LNCaP clone FGC (cell line): ENCODE results near the gene UGT2A1.
"Not testable (repeated sequence)": the region's sequence is repeated elsewhere in the genome, so short reads cannot be mapped to it uniquely, and the experiment has no call there.

Source experiments
- DNase-seq: peaks from one replicate; pipeline ENCODE4 v3.0.0-alpha.2; 2011; ENCODE audit warnings: low read depth
- H3K4me3 ChIP-seq: 2 replicates; pipeline ENCODE4 v1.5.1; 2011; ENCODE audit warnings: mild to moderate bottlenecking, low read depth, low read length, control low read depth
- TF ChIP-seq, protein P1 (sequence below): IDR thresholded peaks from 2 replicates; pipeline ENCODE4 v1.5.1; 2012; ENCODE audit warnings: mild to moderate bottlenecking; ENCODE audit not compliant: control insufficient read depth, insufficient read depth; ENCODE audit errors: extremely low read depth

Gene UGT2A1

DNA sequence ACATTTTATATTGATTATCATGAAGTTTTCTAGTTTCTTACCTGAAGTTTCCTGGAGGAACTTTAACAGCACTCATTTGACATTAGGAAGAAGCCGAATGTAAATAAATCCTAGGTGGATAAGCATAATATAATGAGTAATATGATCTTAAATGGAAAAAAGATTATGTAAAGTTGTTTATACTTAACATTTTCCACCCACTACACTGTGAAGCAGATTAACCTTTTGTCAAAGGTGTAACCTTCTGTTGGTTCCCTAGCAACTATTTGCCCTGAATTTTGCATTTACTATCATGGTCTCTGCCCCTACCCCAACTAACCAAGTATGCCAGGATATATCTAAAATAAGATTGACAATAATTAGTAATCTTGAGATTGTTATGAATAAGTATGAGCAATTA is at the start of gene UGT2A1:
UGT2A1 (minus strand) TSS at position 101 of the 400 bp plus-strand sequence. CDS start 5,603 bp downstream, outside the sequence.
- no peak for DNase-seq
- no peak within 1 kb of the TSS for H3K4me3 ChIP-seq
- TF ChIP-seq, protein P1, sequence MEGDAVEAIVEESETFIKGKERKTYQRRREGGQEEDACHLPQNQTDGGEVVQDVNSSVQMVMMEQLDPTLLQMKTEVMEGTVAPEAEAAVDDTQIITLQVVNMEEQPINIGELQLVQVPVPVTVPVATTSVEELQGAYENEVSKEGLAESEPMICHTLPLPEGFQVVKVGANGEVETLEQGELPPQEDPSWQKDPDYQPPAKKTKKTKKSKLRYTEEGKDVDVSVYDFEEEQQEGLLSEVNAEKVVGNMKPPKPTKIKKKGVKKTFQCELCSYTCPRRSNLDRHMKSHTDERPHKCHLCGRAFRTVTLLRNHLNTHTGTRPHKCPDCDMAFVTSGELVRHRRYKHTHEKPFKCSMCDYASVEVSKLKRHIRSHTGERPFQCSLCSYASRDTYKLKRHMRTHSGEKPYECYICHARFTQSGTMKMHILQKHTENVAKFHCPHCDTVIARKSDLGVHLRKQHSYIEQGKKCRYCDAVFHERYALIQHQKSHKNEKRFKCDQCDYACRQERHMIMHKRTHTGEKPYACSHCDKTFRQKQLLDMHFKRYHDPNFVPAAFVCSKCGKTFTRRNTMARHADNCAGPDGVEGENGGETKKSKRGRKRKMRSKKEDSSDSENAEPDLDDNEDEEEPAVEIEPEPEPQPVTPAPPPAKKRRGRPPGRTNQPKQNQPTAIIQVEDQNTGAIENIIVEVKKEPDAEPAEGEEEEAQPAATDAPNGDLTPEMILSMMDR, result no peak

DNA sequence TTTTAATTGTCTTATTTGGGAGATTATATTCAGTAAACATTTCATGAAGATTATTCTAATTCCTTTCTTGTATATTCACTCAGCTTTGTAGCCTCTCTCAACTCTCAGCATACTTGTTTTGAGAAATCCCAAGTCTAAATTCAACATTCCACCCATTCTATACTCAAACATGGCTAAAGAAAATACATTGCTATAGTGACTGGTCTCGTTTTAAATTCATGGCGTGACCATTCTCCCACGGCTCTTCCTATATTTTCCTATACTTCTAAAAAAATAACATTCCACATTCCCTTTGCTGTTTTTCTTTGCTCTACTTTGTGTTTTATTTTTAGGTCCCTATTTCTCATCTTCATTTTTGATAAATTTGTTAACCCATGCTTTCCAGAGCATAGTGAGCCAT is 49.2 kb upstream of the UGT2A1 start:
- H3K4me3 ChIP-seq, result no peak overlapping the region
- TF ChIP-seq, protein P1, result no peak
- no peak for DNase-seq

DNA sequence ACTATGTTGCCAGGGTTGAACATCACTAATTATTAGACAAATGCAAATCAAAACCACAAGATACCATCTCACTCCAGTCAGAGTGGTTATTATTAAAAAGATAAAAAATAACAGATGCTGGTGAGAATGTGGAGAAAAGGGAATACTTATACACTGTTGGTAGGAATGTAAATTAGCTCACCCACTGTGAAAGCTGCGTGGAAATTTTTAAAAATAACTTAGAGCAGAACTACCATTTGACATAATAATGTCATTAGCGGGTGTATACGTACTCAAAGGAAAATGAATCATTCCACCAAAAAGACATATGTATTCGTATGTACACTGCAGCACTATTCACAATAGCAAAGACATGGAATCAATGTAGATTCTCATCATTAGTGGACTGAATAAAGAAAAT is 48.6 kb upstream of the UGT2A1 start:
- TF ChIP-seq, protein P1, result no peak
- H3K4me3 ChIP-seq, result no peak overlapping the region
- DNase-seq, result no peak

DNA sequence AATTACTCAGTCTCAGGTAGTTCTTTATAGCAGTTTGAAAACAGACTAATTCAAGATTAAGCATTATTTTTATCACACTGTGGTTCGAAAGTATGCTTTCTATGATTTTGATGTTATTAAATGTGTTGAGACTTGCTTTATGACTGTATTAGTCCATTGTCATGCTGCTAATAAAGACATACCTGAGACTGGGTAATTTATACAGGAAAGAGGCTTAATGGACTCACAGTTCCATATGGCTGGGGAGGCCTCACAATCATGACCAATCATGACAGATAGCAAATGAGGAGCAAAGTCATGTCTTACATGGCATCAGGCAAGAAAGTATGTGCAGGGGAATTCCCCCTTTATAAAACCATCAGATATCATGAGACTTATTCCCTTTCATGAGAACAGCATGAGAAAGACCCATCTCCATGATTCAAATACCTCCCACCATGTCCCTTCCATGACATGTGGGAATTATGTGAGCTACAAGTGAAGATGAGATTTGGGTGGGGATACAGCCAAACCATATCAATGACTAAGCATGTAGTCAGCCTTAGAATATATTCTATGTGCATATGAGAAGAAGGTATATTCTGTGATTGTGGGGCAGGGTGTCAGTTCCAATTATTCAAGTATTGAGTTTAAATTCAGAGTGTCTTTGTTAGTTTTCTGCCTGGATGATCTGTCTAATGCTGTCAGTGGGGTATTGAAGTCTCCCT is 44.6 kb upstream of the UGT2A1 start:
- DNase-seq, result no peak
- no peak overlapping the region for H3K4me3 ChIP-seq
- TF ChIP-seq, protein P1, result no peak

GRCh38 chr4:69689599-69689998 is 36.6 kb upstream of the UGT2A1 start:
- TF ChIP-seq, protein P1, result peak; percentile 61
- H3K4me3 ChIP-seq, result no peak overlapping the region
- DNase-seq, result peak; percentile 25

GRCh38 chr4:69684804-69685203 is 31.8 kb upstream of the UGT2A1 start:
- TF ChIP-seq, protein P1, result no peak
- no peak overlapping the region for H3K4me3 ChIP-seq
- DNase-seq, result no peak

GRCh38 chr4:69668680-69669079 is 15.6 kb upstream of the UGT2A1 start:
- TF ChIP-seq, protein P1, result no peak
- no peak overlapping the region for H3K4me3 ChIP-seq
- no peak for DNase-seq

DNA sequence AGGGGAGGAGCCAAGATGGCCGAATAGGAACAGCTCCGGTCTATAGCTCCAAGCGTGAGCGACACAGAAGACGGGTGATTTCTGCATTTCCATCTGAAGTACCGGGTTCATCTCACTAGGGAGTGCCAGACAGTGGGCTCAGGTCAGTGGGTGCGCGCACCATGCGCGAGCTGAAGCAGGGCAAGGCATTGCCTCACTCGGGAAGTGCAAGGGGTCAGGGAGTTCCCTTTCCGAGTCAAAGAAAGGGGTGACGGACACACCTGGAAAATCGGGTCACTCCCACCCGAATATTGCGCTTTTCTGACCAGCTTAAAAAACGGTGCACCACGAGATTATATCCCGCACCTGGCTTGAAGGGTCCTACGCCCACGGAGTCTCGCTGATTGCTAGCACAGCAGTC is 11.0 kb upstream of the UGT2A1 start:
- not testable (repeated sequence) for H3K4me3 ChIP-seq, DNase-seq

- not testable (repeated sequence) for DNase-seq, H3K4me3 ChIP-seq
These were observed 8.2 kb upstream of the UGT2A1 start for GRCh38 chr4:69661130-69661803.
